ENCODE results near the gene APLP2.
A peak's percentile ranks its signal among the peaks of the same experiment; 100 is the strongest.
"Not testable (repeated sequence)": the region's sequence is repeated elsewhere in the genome, so short reads cannot be mapped to it uniquely, and the experiment has no call there.

Gene APLP2

GRCh38 chr11:130069659-130070108, at the start of gene APLP2:
Gene APLP2, plus strand, starts transcription at chr11:130069894. Its CDS starts 84 bp downstream, at chr11:130069978.
- DNase-seq: peak; percentile 96
- in situ Hi-C loops (cut with HindIII; ENCODE audit: low pct_ligation_motif_present, low pct_unique_long_range_greater_than_20kb, low sequenced_read_pairs): no loop called here

- in situ Hi-C loops (cut with HindIII; ENCODE audit: low pct_ligation_motif_present, low pct_unique_long_range_greater_than_20kb, low sequenced_read_pairs): no loop called here
- peak; percentile 15 for DNase-seq
These were observed 49.4 kb upstream of the APLP2 start for GRCh38 chr11:130020323-130020722.

GRCh38 chr11:130021606-130022005, 48.1 kb upstream of the APLP2 start:
- DNase-seq; in situ Hi-C loops (cut with HindIII; ENCODE audit: low pct_ligation_motif_present, low pct_unique_long_range_greater_than_20kb, low sequenced_read_pairs): not testable (repeated sequence)

- in situ Hi-C loops (cut with HindIII; ENCODE audit: low pct_ligation_motif_present, low pct_unique_long_range_greater_than_20kb, low sequenced_read_pairs): no loop called here
- DNase-seq: peak; percentile 65
These were observed 46.9 kb upstream of the APLP2 start for GRCh38 chr11:130022799-130023198.

- DNase-seq: peak; percentile 89
- in situ Hi-C loops (cut with HindIII; ENCODE audit: low pct_ligation_motif_present, low pct_unique_long_range_greater_than_20kb, low sequenced_read_pairs): no loop called here
These were observed 46.5 kb upstream of the APLP2 start for GRCh38 chr11:130023204-130023603.

GRCh38 chr11:130024361-130024760, 45.3 kb upstream of the APLP2 start:
- in situ Hi-C loops (cut with HindIII; ENCODE audit: low pct_ligation_motif_present, low pct_unique_long_range_greater_than_20kb, low sequenced_read_pairs): no loop called here
- DNase-seq: no peak

GRCh38 chr11:130025371-130025770, 44.3 kb upstream of the APLP2 start:
- in situ Hi-C loops (cut with HindIII; ENCODE audit: low pct_ligation_motif_present, low pct_unique_long_range_greater_than_20kb, low sequenced_read_pairs): no loop called here
- no peak for DNase-seq

GRCh38 chr11:130029137-130029536, 40.6 kb upstream of the APLP2 start:
- no peak for DNase-seq
- in situ Hi-C loops (cut with HindIII; ENCODE audit: low pct_ligation_motif_present, low pct_unique_long_range_greater_than_20kb, low sequenced_read_pairs): no loop called here

- no peak for DNase-seq
- in situ Hi-C loops (cut with HindIII; ENCODE audit: low pct_ligation_motif_present, low pct_unique_long_range_greater_than_20kb, low sequenced_read_pairs): no loop called here
These were observed 38.6 kb upstream of the APLP2 start for GRCh38 chr11:130031056-130031455.

- DNase-seq: no peak
- in situ Hi-C loops (cut with HindIII; ENCODE audit: low pct_ligation_motif_present, low pct_unique_long_range_greater_than_20kb, low sequenced_read_pairs): no loop called here
These were observed 37.7 kb upstream of the APLP2 start for GRCh38 chr11:130031945-130032344.

GRCh38 chr11:130032931-130033330, 36.8 kb upstream of the APLP2 start:
- DNase-seq: no peak
- in situ Hi-C loops (cut with HindIII; ENCODE audit: low pct_ligation_motif_present, low pct_unique_long_range_greater_than_20kb, low sequenced_read_pairs): no loop called here

GRCh38 chr11:130034236-130034635, 35.5 kb upstream of the APLP2 start:
- DNase-seq: no peak
- in situ Hi-C loops (cut with HindIII; ENCODE audit: low pct_ligation_motif_present, low pct_unique_long_range_greater_than_20kb, low sequenced_read_pairs): no loop called here

- peak; percentile 20 for DNase-seq
- in situ Hi-C loops (cut with HindIII; ENCODE audit: low pct_ligation_motif_present, low pct_unique_long_range_greater_than_20kb, low sequenced_read_pairs): no loop called here
These were observed 32.6 kb upstream of the APLP2 start for GRCh38 chr11:130037058-130037457.

- in situ Hi-C loops (cut with HindIII; ENCODE audit: low pct_ligation_motif_present, low pct_unique_long_range_greater_than_20kb, low sequenced_read_pairs): no loop called here
- no peak for DNase-seq
These were observed 31.7 kb upstream of the APLP2 start for GRCh38 chr11:130037881-130038585.

GRCh38 chr11:130040281-130040940, 29.3 kb upstream of the APLP2 start:
- no peak for DNase-seq
- in situ Hi-C loops (cut with HindIII; ENCODE audit: low pct_ligation_motif_present, low pct_unique_long_range_greater_than_20kb, low sequenced_read_pairs): no loop called here

GRCh38 chr11:130042093-130042591, 27.6 kb upstream of the APLP2 start:
- in situ Hi-C loops (cut with HindIII; ENCODE audit: low pct_ligation_motif_present, low pct_unique_long_range_greater_than_20kb, low sequenced_read_pairs): no loop called here
- DNase-seq: peak; percentile 75

- in situ Hi-C loops (cut with HindIII; ENCODE audit: low pct_ligation_motif_present, low pct_unique_long_range_greater_than_20kb, low sequenced_read_pairs): no loop called here
- DNase-seq: no peak
These were observed 26.1 kb upstream of the APLP2 start for GRCh38 chr11:130043575-130043974.

GRCh38 chr11:130047141-130047540, 22.6 kb upstream of the APLP2 start:
- in situ Hi-C loops (cut with HindIII; ENCODE audit: low pct_ligation_motif_present, low pct_unique_long_range_greater_than_20kb, low sequenced_read_pairs): no loop called here
- DNase-seq: no peak

GRCh38 chr11:130049328-130049771, 20.3 kb upstream of the APLP2 start:
- DNase-seq: no peak
- in situ Hi-C loops (cut with HindIII; ENCODE audit: low pct_ligation_motif_present, low pct_unique_long_range_greater_than_20kb, low sequenced_read_pairs): no loop called here

GRCh38 chr11:130050257-130050656, 19.4 kb upstream of the APLP2 start:
- no peak for DNase-seq
- in situ Hi-C loops (cut with HindIII; ENCODE audit: low pct_ligation_motif_present, low pct_unique_long_range_greater_than_20kb, low sequenced_read_pairs): no loop called here

Measured in ACHN (cell line).